Body of pancreas (tissue), 4 donors: Measurements from ENCODE around the gene ULK4.

ENCODE experiments used
- CTCF ChIP-seq, 7 experiments: fragments of 450-650 bp in 4 of 7; fragments of 200-600 bp in 3 of 7; sonication (generic) in 3 of 7; IDR thresholded peaks; one replicate each; pipeline ENCODE4 v1.5.1; 2016 to 2019; ENCODE audit warnings: antibody characterized with exemption in 7 of 7
- POLR2A ChIP-seq, 3 donors: fragments of 450-650 bp; IDR thresholded peaks; one replicate each; pipeline ENCODE4 v1.6.1; 2016; ENCODE audit warnings: antibody characterized with exemption in 3 of 3, mild to moderate bottlenecking in 2 of 3

DNA sequence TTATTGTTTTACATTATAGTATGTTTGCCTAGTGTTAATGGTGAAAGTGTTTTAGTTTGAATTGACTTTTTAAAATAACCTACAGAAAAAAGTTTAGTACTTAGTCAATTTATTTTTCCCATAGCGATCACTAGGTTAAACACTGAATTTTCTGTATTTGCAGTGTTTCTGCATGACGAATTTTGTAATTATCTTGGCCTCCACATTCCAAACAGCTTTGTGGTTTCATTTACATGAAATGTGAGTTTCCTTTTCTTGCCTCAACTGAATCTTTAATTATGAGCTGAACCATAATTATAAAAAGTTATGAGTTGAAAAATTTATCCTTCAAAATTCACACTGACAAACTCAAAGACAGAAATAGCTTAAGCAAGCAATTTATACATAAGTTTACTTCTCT lies 527.1 kb downstream of the ULK4 start:
- no peak for TF ChIP-seq CTCF (IDR thresholded peaks at IDR 0.05)
- TF ChIP-seq POLR2A (IDR thresholded peaks at IDR 0.05): no peak
